ENCODE results near the gene ZNF384. TPM values are rescaled to one million over a fixed set of nuclear protein-coding genes. Genes with fewer than 3 reads are reported as not detected.

The ZNF384 gene
- total RNA-seq, 1 experiment from 2014 or later: 63.8 TPM

DNA sequence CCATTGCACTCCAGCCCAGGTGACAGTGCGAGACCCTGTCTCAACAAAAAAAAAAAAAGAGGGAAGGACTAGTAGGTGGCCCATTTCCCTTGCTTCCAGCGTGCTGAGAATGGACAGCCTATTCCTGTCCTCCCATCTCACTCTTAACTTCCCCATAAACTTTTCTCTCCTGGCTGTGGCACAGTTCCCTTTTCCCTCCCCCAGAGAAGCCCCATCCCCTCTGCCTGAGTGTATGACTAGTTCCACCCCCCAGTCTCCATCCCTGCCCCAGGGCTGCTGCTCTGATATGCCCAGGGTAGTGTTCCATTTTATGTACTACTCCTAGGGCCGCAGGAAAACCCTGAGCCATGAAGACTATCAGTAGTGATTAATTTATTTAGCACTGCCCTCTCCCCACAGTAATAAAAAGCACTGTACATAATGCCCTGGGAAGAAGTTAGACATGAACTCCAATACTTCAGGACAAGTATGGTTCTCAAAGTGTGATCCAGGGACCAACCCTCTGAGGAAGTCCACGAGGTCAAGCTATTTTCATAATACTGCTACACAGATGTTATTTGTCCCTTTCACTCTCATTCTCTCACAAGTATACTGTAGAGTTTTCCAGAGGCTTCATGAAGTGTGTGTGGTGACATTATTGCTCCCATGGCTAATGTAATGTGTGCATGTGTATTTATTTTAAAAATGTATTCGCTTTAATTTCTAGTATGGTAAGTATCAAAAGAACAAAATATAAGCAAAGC lies 70.5 kb downstream of the ZNF384 start (continued):
- TF ChIP-seq ETV6 (CRISPR knock-in tag; IDR thresholded peaks at IDR 0.05): no peak
- no peak for TF ChIP-seq SMAD3 (CRISPR knock-in tag; IDR thresholded peaks at IDR 0.05; ENCODE audit: borderline replicate concordance)
- TF ChIP-seq, protein P1, sequence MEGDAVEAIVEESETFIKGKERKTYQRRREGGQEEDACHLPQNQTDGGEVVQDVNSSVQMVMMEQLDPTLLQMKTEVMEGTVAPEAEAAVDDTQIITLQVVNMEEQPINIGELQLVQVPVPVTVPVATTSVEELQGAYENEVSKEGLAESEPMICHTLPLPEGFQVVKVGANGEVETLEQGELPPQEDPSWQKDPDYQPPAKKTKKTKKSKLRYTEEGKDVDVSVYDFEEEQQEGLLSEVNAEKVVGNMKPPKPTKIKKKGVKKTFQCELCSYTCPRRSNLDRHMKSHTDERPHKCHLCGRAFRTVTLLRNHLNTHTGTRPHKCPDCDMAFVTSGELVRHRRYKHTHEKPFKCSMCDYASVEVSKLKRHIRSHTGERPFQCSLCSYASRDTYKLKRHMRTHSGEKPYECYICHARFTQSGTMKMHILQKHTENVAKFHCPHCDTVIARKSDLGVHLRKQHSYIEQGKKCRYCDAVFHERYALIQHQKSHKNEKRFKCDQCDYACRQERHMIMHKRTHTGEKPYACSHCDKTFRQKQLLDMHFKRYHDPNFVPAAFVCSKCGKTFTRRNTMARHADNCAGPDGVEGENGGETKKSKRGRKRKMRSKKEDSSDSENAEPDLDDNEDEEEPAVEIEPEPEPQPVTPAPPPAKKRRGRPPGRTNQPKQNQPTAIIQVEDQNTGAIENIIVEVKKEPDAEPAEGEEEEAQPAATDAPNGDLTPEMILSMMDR (IDR thresholded peaks at IDR 0.05): no peak
- TF ChIP-seq TEAD1 (CRISPR knock-in tag; IDR thresholded peaks at IDR 0.05): no peak
- no peak for TF ChIP-seq ESRRA (CRISPR knock-in tag; IDR thresholded peaks at IDR 0.05; ENCODE audit: borderline replicate concordance)
- TF ChIP-seq JUN (CRISPR knock-in tag; IDR thresholded peaks at IDR 0.05): no peak
- TF ChIP-seq NFYB (CRISPR knock-in tag; conservative IDR thresholded peaks at IDR 0.05; ENCODE audit: low read depth): no peak
- TF ChIP-seq GRHL2 (CRISPR knock-in tag; IDR thresholded peaks at IDR 0.05; ENCODE audit: insufficient replicate concordance, severe bottlenecking): no peak

Other genes starting within 250 kb of the ZNF384 start
- gene CD27, start 244.4 kb downstream of the ZNF384 start, total RNA-seq (2021): 0.23 to 0.34 TPM (median 0.28 TPM) in 3 replicates
- gene TAPBPL, start 237.3 kb downstream of the ZNF384 start, total RNA-seq (2021): 0.98 to 1.3 TPM (median 1.1 TPM) in 3 replicates
- gene VAMP1, start 218.7 kb downstream of the ZNF384 start, total RNA-seq (2021): 12.8 to 14.3 TPM (median 13.8 TPM) in 3 replicates
- 285 to 290 TPM (median 288 TPM) in 3 replicates for gene MRPL51, start 196.1 kb downstream of the ZNF384 start, total RNA-seq (2021)
- gene NCAPD2, start 195.3 kb downstream of the ZNF384 start, total RNA-seq (2021): 131 to 141 TPM (median 133 TPM) in 3 replicates
- gene GAPDH, start 154.9 kb downstream of the ZNF384 start, total RNA-seq (2021): 4,276 to 4,694 TPM (median 4,682 TPM) in 3 replicates
- gene IFFO1, start 133.3 kb downstream of the ZNF384 start, total RNA-seq (2021): 14.1 to 15.4 TPM (median 14.5 TPM) in 3 replicates
- gene NOP2, start 121.1 kb downstream of the ZNF384 start, total RNA-seq (2021): 68.4 to 79.4 TPM (median 72.4 TPM) in 3 replicates
- gene CHD4, start 82.0 kb downstream of the ZNF384 start, total RNA-seq (2021): 333 to 354 TPM (median 334 TPM) in 3 replicates
- 0.20 to 0.57 TPM (median 0.48 TPM) in 3 replicates for gene LPAR5, start 53.4 kb downstream of the ZNF384 start, total RNA-seq (2021)
- 2.1 to 4.2 TPM (median 3.2 TPM) in 3 replicates for gene ACRBP, start 41.9 kb downstream of the ZNF384 start, total RNA-seq (2021)
- 23.0 to 27.4 TPM (median 26.7 TPM) in 3 replicates for gene ING4, start 26.3 kb downstream of the ZNF384 start, total RNA-seq (2021)
- gene PIANP, start 11.4 kb upstream of the ZNF384 start, total RNA-seq (2021): 7.7 to 9.9 TPM (median 8.2 TPM) in 3 replicates
- 41.2 to 43.8 TPM (median 41.4 TPM) in 3 replicates for gene COPS7A, start 34.7 kb upstream of the ZNF384 start, total RNA-seq (2021)
- gene MLF2, start 63.8 kb upstream of the ZNF384 start, total RNA-seq (2021): 226 to 236 TPM (median 229 TPM) in 3 replicates
- gene PTMS, start 77.0 kb upstream of the ZNF384 start, total RNA-seq (2021): 370 to 539 TPM (median 525 TPM) in 3 replicates
- gene LAG3, start 83.1 kb upstream of the ZNF384 start, total RNA-seq (2021): 2.4 to 2.6 TPM (median 2.6 TPM) in 3 replicates
- 2.5 to 3.3 TPM (median 2.7 TPM) in 3 replicates for gene CD4, start 100.2 kb upstream of the ZNF384 start, total RNA-seq (2021)
- 7.3 to 9.3 TPM (median 8.2 TPM) in 3 replicates for gene GPR162, start 132.4 kb upstream of the ZNF384 start, total RNA-seq (2021)
- 49.9 to 55.7 TPM (median 50.7 TPM) in 3 replicates for gene P3H3, start 139.0 kb upstream of the ZNF384 start, total RNA-seq (2021)
- gene GNB3, start 151.6 kb upstream of the ZNF384 start, total RNA-seq (2021): 14.0 to 16.5 TPM (median 14.3 TPM) in 3 replicates
- gene CDCA3, start 161.9 kb upstream of the ZNF384 start, total RNA-seq (2021): 47.1 to 61.8 TPM (median 49.1 TPM) in 3 replicates
- 141 to 158 TPM (median 149 TPM) in 3 replicates for gene USP5, start 162.8 kb upstream of the ZNF384 start, total RNA-seq (2021)
- gene TPI1, start 178.2 kb upstream of the ZNF384 start, total RNA-seq (2021): 1,045 to 1,242 TPM (median 1,195 TPM) in 3 replicates
- 21.2 to 25.5 TPM (median 22.7 TPM) in 3 replicates for gene SPSB2, start 183.9 kb upstream of the ZNF384 start, total RNA-seq (2021)
- 3.1 to 5.3 TPM (median 4.9 TPM) in 3 replicates for gene LRRC23, start 215.4 kb upstream of the ZNF384 start, total RNA-seq (2021)
- gene ENO2, start 225.2 kb upstream of the ZNF384 start, total RNA-seq (2021): 118 to 170 TPM (median 165 TPM) in 3 replicates
- gene ATN1, start 238.6 kb upstream of the ZNF384 start, total RNA-seq (2021): 80.0 to 87.1 TPM (median 80.5 TPM) in 3 replicates